K562 (cell line): ENCODE measurements around the gene TMEM41B. TPM values are rescaled to one million over a fixed set of nuclear protein-coding genes. Genes with fewer than 3 reads are reported as not detected.

Experiments
- ATAC-seq: fragments of 200-7000 bp; cut with Tn5 transposase; 3 replicates; pipeline ENCODE4 v1.9.1; 2020; ENCODE audit warnings: moderate library complexity
- BruUV-seq: library from RNA; stranded (reverse); fragments of 400-500 nt; replicated peaks from 2 replicates; lab custom pipeline; 2021; lab: Mats Ljungman, UMichigan
- CTCF ChIA-PET: fragments of 300-600 bp; formaldehyde crosslinking; extraction: SDS; loops from one replicate; lab custom pipeline; 2021; ENCODE audit warnings: low intra/inter-chr PET ratio; lab: Yijun Ruan, JAX
- POLR2A ChIA-PET: fragments of 300-600, 350-650 bp; sonication (Branson Sonifier 250); formaldehyde crosslinking; extraction: SDS; loops from one replicate; lab custom pipeline; 2021; ENCODE audit warnings: antibody characterized with exemption, inconsistent platforms; lab: Yijun Ruan, JAX
- DNase-seq, 4 experiments: peaks; one replicate each; pipeline versions ENCODE4 v3.0.0 to v3.0.0-alpha.2; 2011 to 2018; ENCODE audit warnings: low spot score in 3 of 4, mixed read lengths in 3 of 4; ENCODE audit errors: extremely low read depth in 1 of 4
- FAIRE-seq: peaks from 2 replicates; lab custom pipeline; 2011; peaks lifted over from hg19 to GRCh38; lab: Jason Lieb, UNC
- H2AFZ ChIP-seq: 2 replicates; pipeline ENCODE4 v1.6.0; 2011; ENCODE audit warnings: low read depth, low read length, control low read depth, inconsistent platforms
- H3K27ac ChIP-seq: fragments of 200-600 bp; 3 replicates; pipeline ENCODE4 v1.8.0; 2011; ENCODE audit warnings: low read depth, mild to moderate bottlenecking, control low read depth, inconsistent platforms, low read length, moderate library complexity, mixed read lengths; ENCODE audit errors: extremely low read depth
- H3K27me3 ChIP-seq, 2 experiments: fragments of 300-600 bp in 1 of 2; 2 replicates in 1 of 2; 3 replicates in 1 of 2; pipeline versions ENCODE4 v1.6.0 to v1.8.0; 2011; ENCODE audit warnings: inconsistent platforms in 2 of 2, low read length in 2 of 2, mild to moderate bottlenecking in 1 of 2, mixed read lengths in 1 of 2, moderate library complexity in 1 of 2; ENCODE audit not compliant: control insufficient read depth in 2 of 2, insufficient read depth in 2 of 2
- H3K36me3 ChIP-seq: fragments of 300-600 bp; 3 replicates; pipeline ENCODE4 v1.8.0; 2011; ENCODE audit warnings: mild to moderate bottlenecking, low read length, inconsistent platforms; ENCODE audit not compliant: control insufficient read depth, insufficient read depth
- H3K4me1 ChIP-seq, 2 experiments: fragments of 200-600 bp in 1 of 2; replicated peaks in 1 of 2; 2 replicates in 1 of 2; 3 replicates in 1 of 2; pipeline versions ENCODE4 v1.5.1 to v1.8.0; 2011; ENCODE audit warnings: inconsistent platforms in 2 of 2, low read length in 2 of 2, mild to moderate bottlenecking in 1 of 2, mixed read lengths in 1 of 2, moderate library complexity in 1 of 2; ENCODE audit not compliant: control insufficient read depth in 2 of 2, insufficient read depth in 2 of 2
- H3K4me2 ChIP-seq: 2 replicates; pipeline ENCODE4 v1.6.1; 2011; ENCODE audit warnings: low read length, control low read depth, inconsistent platforms, mixed read lengths; ENCODE audit not compliant: insufficient read depth
- H3K4me3 ChIP-seq: fragments of 200-600 bp; sonication (generic), shearing (Covaris generic); 2 replicates; pipeline ENCODE4 v1.5.1; 2016; ENCODE audit warnings: control low read depth, inconsistent platforms
- H3K79me2 ChIP-seq: fragments of 200-600 bp; 3 replicates; pipeline ENCODE4 v1.8.0; 2011; ENCODE audit warnings: low read length, inconsistent platforms; ENCODE audit not compliant: control insufficient read depth, insufficient read depth
- H3K9ac ChIP-seq, 2 experiments: 2 replicates each; pipeline versions ENCODE4 v1.6.0 to v1.6.1; 2011; ENCODE audit warnings: low read depth in 2 of 2, low read length in 2 of 2, control low read depth in 1 of 2, inconsistent platforms in 1 of 2, mild to moderate bottlenecking in 1 of 2, mixed read lengths in 1 of 2; ENCODE audit not compliant: insufficient read depth in 1 of 2
- H3K9me1 ChIP-seq: one replicate; pipeline ENCODE4 v1.6.0; 2011; ENCODE audit warnings: inconsistent platforms, mild to moderate bottlenecking, low read length, moderate library complexity; ENCODE audit not compliant: control insufficient read depth, insufficient read depth
- H3K9me3 ChIP-seq: replicated peaks from 2 replicates; pipeline ENCODE4 v1.5.1; 2011; ENCODE audit warnings: low read depth, low read length, inconsistent platforms; ENCODE audit not compliant: control insufficient read depth, insufficient read depth
- H4K20me1 ChIP-seq: replicated peaks from 2 replicates; pipeline ENCODE4 v1.6.1; 2011; ENCODE audit warnings: low read length, inconsistent platforms, mixed read lengths; ENCODE audit not compliant: control insufficient read depth, insufficient read depth
- EGR1 ChIP-seq: fragments of 450-650 bp; conservative IDR thresholded peaks from 2 replicates; pipeline ENCODE4 v1.6.1; 2017; ENCODE audit warnings: mild to moderate bottlenecking
- EP400 ChIP-seq: fragments of 450-650 bp; IDR thresholded peaks from 2 replicates; pipeline ENCODE4 v1.6.1; 2017; ENCODE audit warnings: antibody characterized with exemption, mild to moderate bottlenecking, moderate library complexity
- GATAD2B ChIP-seq: fragments of 450-650 bp; IDR thresholded peaks from 2 replicates; pipeline ENCODE4 v1.6.1; 2017; ENCODE audit warnings: mild to moderate bottlenecking, borderline replicate concordance
- HMGN3 ChIP-seq: IDR thresholded peaks from 2 replicates; pipeline ENCODE4 v1.6.1; 2011; ENCODE audit warnings: borderline replicate concordance, low read depth, mild to moderate bottlenecking, mixed read lengths, low read length; ENCODE audit not compliant: insufficient read length; ENCODE audit errors: extremely low read depth
- MYC ChIP-seq, 2 experiments: fragments of 250-450 bp in 1 of 2; sonication (Bioruptor Pico) in 1 of 2; IDR thresholded peaks; 2 replicates each; pipeline versions ENCODE4 v1.5.1 to v1.6.1; 2012 to 2021; ENCODE audit warnings: low read depth in 2 of 2, borderline replicate concordance in 1 of 2, improper control_type of control experiment in 1 of 2, low read length in 1 of 2, mild to moderate bottlenecking in 1 of 2, moderate library complexity in 1 of 2
- RAD21 ChIP-seq, 2 experiments: fragments of 250-450 bp in 1 of 2; fragments of 450-650 bp in 1 of 2; sonication (Bioruptor Pico) in 1 of 2; formaldehyde crosslinking in 1 of 2; IDR thresholded peaks in 1 of 2; conservative IDR thresholded peaks in 1 of 2; 2 replicates each; pipeline versions ENCODE4 v1.4.0 to v1.8.0; 2020 to 2022; ENCODE audit warnings: mild to moderate bottlenecking in 2 of 2, moderate library complexity in 1 of 2
- SMARCA4 ChIP-seq: fragments of 450-650 bp; IDR thresholded peaks from 2 replicates; pipeline ENCODE4 v1.6.1; 2016
- SUPT5H ChIP-seq: fragments of 450-650 bp; IDR thresholded peaks from 2 replicates; pipeline ENCODE4 v1.6.1; 2016
- YY1 ChIP-seq, 3 experiments: IDR thresholded peaks; 2 replicates each; pipeline ENCODE4 v1.6.1; 2011; ENCODE audit warnings: low read length in 2 of 3, mild to moderate bottlenecking in 2 of 3, moderate library complexity in 2 of 3, borderline replicate concordance in 1 of 3, control low read depth in 1 of 3, low read depth in 1 of 3; ENCODE audit not compliant: insufficient read depth in 3 of 3, insufficient replicate concordance in 2 of 3, control insufficient read depth in 1 of 3, insufficient read length in 1 of 3; ENCODE audit errors: extremely low read depth in 1 of 3
- ZNF586 ChIP-seq: fragments of 450-650 bp; formaldehyde crosslinking; conservative IDR thresholded peaks from 2 replicates; pipeline ENCODE4 v1.4.0; 2020; ENCODE audit warnings: mild to moderate bottlenecking, moderate library complexity
- WGBS: fragments of 100-300 bp; shearing (Covaris generic); methylation state at CpG from one replicate; pipeline ENCODE4 v1.1.6; 2016; ENCODE audit warnings: low coverage, mixed read lengths; ENCODE audit not compliant: insufficient coverage; ENCODE audit errors: missing lambda C conversion rate; 5-methylcytosine and 5-hydroxymethylcytosine counted together
- in situ Hi-C: fragments of 300-500 bp; cut with MboI; formaldehyde crosslinking; loops from 4 replicates; pipeline ENCODE4 v1.15.0; 2018; ENCODE audit warnings: inconsistent platforms, mixed read lengths
- intact Hi-C: fragments of 100-400 bp; cut with micrococcal nuclease; formaldehyde crosslinking; loops from 2 replicates; pipeline ENCODE4 v1.14.2; 2022
- polyA plus RNA-seq, 8 experiments: library from polyadenylated mRNA; depleted of rRNA in 4 of 8; stranded (reverse) in 5 of 8; unstranded in 3 of 8; fragments of >200 nt; fragmentation: Nextera tagmentation in 2 of 8; fragmentation: Illumina TruSeq in 1 of 8; extraction: Ambion mirVana in 2 of 8; extraction: Trizol in 1 of 8; gene quantifications; 2 replicates each; pipeline versions ENCODE4 v1.2.1 to v1.2.3, GENCODE V29; 2011 to 2014; ENCODE audit warnings: inconsistent platforms in 1 of 8, missing spikeins in 1 of 8
- total RNA-seq, 7 experiments: library from RNA; depleted of rRNA in 6 of 7; stranded (reverse); fragments of >200 nt in 6 of 7; fragmentation: Illumina TruSeq in 2 of 7; extraction: Trizol in 2 of 7; gene quantifications; 2 replicates each; pipeline versions ENCODE4 v1.2.1 to v1.2.3, GENCODE V29; 2011 to 2021; ENCODE audit warnings: low replicate concordance in 1 of 7
- TF ChIP-seq, protein P1 (sequence below): fragments of 250-450 bp; sonication (Bioruptor Pico); IDR thresholded peaks from 2 replicates; pipeline ENCODE4 v1.5.0; 2021; ENCODE audit warnings: mild to moderate bottlenecking, moderate library complexity
- TF ChIP-seq, protein P2 (sequence below), 2 experiments: fragments of 450-650 bp in 1 of 2; sonication (generic) in 1 of 2; formaldehyde crosslinking in 1 of 2; IDR thresholded peaks in 1 of 2; conservative IDR thresholded peaks in 1 of 2; 2 replicates each; pipeline versions ENCODE4 v1.6.1 to v1.8.1; 2016 to 2023; ENCODE audit warnings: mild to moderate bottlenecking in 2 of 2, moderate library complexity in 2 of 2, inconsistent platforms in 1 of 2, missing genetic modification reagents in 1 of 2

The TMEM41B gene
- total and polyA plus RNA-seq, 9 of the 15 experiments (the other 6 are each of a cell fraction or from before 2014, with no cell fraction given), result 17.1 to 89.6 (median 48.7) TPM

GRCh38 chr11:9265211-9266131, 48.9 kb downstream of the TMEM41B start, which contains the start of gene DENND5A:
Gene DENND5A, minus strand, starts transcription at chr11:9265350. Its CDS starts 281 bp downstream, at chr11:9265069.
- Histone ChIP-seq H4K20me1 (peaks cover 7% of the 10 kb centered on the region), H3K27me3 (no peaks in the 10 kb centered on the region), H3K9ac (peak within 1 kb of the TSS; percentile 90 to 91), H3K4me1 (peaks cover 5 to 24% of the 10 kb centered on the region in 2 experiments; a peak in 4 of 5 replicates), H3K27ac (peak within 1 kb of the TSS; percentile 95), H3K4me3 (peak within 1 kb of the TSS; percentile 93), H3K9me3 (no peaks in the 10 kb centered on the region), H3K9me1 (no peaks in the 10 kb centered on the region), H3K36me3 (no peaks in the 10 kb centered on the region), H2AFZ (peak within 1 kb of the TSS; percentile 88), H3K79me2 (peaks cover 43% of the 10 kb centered on the region), H3K4me2 (peak within 1 kb of the TSS; percentile 92)
- POLR2A ChIA-PET, result interaction anchor here (0.7 to 3.2 kb wide), 18 partner anchors 8 to 657 kb away, joined by 3 to 17 read pairs (median 6); partner anchors contain the start of genes IPO7 and ZNF143
- 25% methylated on average over 27 of the region's 63 CpGs for WGBS
- DNase-seq, result peak; percentile 92 to 100 (median 99)
- peak; percentile 42 for FAIRE-seq
- TSS peak; percentile 91 for BruUV-seq
- intact Hi-C loops, result loop anchor here (2.0 to 5.0 kb wide), 2 partner anchors 21 to 98 kb away; no protein-coding TSS in a partner anchor
- in situ Hi-C loops, result no loop called here
- peak; percentile 88 for ATAC-seq
- CTCF ChIA-PET, result no interaction called here
- TF ChIP-seq, protein P1, sequence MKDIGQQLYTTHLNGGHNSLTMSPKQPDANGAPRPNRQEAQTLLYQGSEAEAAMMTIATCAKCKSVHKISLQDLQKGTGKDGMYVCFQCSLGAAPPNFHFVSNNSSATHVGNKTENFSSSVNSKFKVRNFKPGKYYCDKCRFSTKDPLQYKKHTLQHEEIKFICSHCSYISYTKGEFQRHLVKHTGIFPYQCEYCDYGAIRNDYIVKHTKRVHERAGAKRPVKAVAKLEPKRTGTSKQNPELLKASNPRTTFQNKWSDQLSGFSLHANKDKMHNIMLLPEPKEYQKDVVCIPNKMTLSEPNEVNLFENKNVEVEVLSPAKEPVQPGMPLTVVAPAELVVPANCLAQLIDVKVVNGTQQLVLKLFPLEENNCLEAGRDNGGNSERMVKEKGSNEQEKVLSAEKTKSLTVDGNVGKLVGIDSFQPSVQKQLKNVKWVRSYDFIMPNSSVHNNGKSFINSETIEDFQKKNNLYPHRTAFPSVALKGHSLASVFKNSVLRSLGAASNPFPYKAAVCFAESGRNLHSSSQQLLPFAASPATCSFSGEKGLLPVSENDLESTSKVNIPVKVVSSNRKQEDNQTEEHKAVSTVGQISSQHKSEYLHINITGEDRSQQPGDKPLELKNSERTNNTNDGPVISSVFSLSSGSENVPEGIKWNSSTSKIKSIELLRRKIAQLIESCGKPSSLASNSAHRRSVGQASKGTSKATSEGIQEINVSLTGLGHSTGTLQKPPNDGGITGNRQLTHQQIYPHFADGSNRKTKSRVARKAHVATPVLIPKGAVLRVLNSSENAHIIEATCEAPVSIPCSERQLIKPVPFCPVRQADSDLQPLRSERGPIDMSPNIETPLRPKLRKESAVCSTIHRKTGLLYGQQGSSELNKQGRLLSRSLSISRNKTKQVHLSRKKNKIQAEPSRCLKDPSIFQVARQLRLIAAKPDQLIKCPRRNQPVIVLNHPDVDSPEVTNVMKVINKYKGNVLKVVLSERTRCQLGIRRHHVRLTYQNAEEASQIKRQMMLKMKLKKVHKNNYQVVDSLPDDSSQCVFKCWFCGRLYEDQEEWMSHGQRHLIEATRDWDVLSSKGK (CRISPR knock-in tag), result no peak
- TF ChIP-seq ZNF586 (CRISPR knock-in tag) (no peak), YY1 (IDR thresholded peaks at IDR 0.05; ENCODE audit: borderline replicate concordance in 1 of 3, control insufficient read depth in 1 of 3, extremely low read depth in 1 of 3, insufficient read depth in 3 of 3, insufficient read length in 1 of 3, insufficient replicate concordance in 2 of 3, low read depth in 1 of 3, low read length in 2 of 3) (peak in 2 of 3 experiments; percentile 6 to 10), EGR1 (peak; percentile 53), SMARCA4 (0 out of 2 replicates have a peak, but pooled peaks have one; percentile 24), EP400 (peak; percentile 37), RAD21 (CRISPR knock-in tag; conservative IDR thresholded peaks at IDR 0.05 in 1 of 2, IDR thresholded peaks at IDR 0.05 in 1 of 2) (peak in 1 of 2 experiments; percentile 36; a peak in 2 of 4 replicates), MYC (IDR thresholded peaks at IDR 0.05; ENCODE audit: low read depth, low read length) (peak; percentile 89), MYC (CRISPR knock-in tag; IDR thresholded peaks at IDR 0.05; ENCODE audit: borderline replicate concordance, low read depth) (0 out of 2 replicates have a peak, but pooled peaks have one; percentile 36), GATAD2B (peak; percentile 40; the same call in 1 of the 2 replicates), HMGN3 (peak; percentile 39), SUPT5H (peak; percentile 45; the same call in 1 of the 2 replicates)
- TF ChIP-seq, protein P2, sequence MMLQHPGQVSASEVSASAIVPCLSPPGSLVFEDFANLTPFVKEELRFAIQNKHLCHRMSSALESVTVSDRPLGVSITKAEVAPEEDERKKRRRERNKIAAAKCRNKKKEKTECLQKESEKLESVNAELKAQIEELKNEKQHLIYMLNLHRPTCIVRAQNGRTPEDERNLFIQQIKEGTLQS (IDR thresholded peaks at IDR 0.05), result peak; percentile 86
- TF ChIP-seq, protein P2 (CRISPR knock-in tag; conservative IDR thresholded peaks at IDR 0.05), result no peak
